Retinal pigment epithelial cell (primary cell): Measurements from ENCODE around the gene TMEM131L.
A peak's percentile ranks its signal among the peaks of the same experiment; 100 is the strongest.

Experiments used
- DNase-seq: peaks from one replicate; pipeline ENCODE4 v3.0.0-alpha.2; 2010; ENCODE audit warnings: low read depth
- H3K4me3 ChIP-seq: 2 replicates; pipeline ENCODE4 v1.5.1; 2011; ENCODE audit warnings: mild to moderate bottlenecking, low read length, control low read depth, moderate library complexity
- TF ChIP-seq, protein P1 (sequence below): conservative IDR thresholded peaks from 2 replicates; pipeline ENCODE4 v1.5.1; 2011; ENCODE audit warnings: low read depth, low read length, control low read depth, inconsistent platforms

The TMEM131L gene

DNA sequence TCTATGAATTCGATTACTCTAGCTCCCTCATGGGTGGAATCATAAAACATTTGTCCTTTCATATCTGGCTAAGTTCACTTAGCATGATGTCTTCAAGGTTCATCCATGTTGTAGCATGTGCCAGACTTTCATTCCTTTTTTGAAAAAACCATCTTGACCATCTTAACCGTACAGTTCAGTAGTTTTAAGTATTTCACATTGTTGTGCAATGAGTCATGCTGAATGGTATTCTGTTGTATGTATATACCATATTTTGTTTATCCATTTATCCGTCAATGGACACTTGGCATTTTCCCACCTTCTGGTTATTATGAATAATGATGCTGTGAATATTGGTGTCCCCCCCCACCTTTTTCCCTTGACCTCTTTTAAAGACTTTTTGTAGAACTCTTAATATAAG, 145.5 kb downstream of the TMEM131L start:
- TF ChIP-seq, protein P1, sequence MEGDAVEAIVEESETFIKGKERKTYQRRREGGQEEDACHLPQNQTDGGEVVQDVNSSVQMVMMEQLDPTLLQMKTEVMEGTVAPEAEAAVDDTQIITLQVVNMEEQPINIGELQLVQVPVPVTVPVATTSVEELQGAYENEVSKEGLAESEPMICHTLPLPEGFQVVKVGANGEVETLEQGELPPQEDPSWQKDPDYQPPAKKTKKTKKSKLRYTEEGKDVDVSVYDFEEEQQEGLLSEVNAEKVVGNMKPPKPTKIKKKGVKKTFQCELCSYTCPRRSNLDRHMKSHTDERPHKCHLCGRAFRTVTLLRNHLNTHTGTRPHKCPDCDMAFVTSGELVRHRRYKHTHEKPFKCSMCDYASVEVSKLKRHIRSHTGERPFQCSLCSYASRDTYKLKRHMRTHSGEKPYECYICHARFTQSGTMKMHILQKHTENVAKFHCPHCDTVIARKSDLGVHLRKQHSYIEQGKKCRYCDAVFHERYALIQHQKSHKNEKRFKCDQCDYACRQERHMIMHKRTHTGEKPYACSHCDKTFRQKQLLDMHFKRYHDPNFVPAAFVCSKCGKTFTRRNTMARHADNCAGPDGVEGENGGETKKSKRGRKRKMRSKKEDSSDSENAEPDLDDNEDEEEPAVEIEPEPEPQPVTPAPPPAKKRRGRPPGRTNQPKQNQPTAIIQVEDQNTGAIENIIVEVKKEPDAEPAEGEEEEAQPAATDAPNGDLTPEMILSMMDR: no peak
- no peak overlapping the region for H3K4me3 ChIP-seq
- DNase-seq: peak; percentile 30

GRCh38 chr4:153612878-153613277, 146.7 kb downstream of the TMEM131L start:
- DNase-seq: no peak
- no peak overlapping the region for H3K4me3 ChIP-seq
- TF ChIP-seq, protein P1: no peak

- TF ChIP-seq, protein P1: no peak
- H3K4me3 ChIP-seq: no peak overlapping the region
- DNase-seq: no peak
These were observed 149.9 kb downstream of the TMEM131L start for GRCh38 chr4:153616006-153616555.

GRCh38 chr4:153618833-153619232, 152.7 kb downstream of the TMEM131L start:
- no peak overlapping the region for H3K4me3 ChIP-seq
- TF ChIP-seq, protein P1: no peak

DNA sequence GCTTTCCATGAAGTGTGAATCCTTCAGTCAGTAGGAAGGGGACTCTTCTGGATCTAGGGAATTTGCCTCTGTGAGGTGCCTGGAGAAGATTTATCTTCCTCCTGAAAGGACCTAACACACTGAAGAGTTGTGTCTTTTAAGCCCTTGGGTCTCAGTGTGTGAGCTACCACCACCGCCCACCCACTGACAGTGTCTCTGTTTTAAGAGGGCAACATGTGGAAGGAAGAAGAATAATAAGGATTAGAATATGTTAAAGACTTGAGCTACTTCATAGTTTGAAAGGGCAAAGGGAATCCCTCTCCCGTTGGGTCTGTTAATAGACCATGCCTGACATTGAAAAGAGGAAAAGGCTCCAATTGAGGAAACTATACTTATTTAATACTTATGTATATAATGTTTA, 153.7 kb downstream of the TMEM131L start:
- TF ChIP-seq, protein P1: no peak
- H3K4me3 ChIP-seq: no peak overlapping the region
- no peak for DNase-seq

More at GRCh38 chr4:153618833-153619232, 152.7 kb downstream of the TMEM131L start:
- DNase-seq: no peak

GRCh38 chr4:153620352-153620751, 154.2 kb downstream of the TMEM131L start:
- TF ChIP-seq, protein P1: no peak
- no peak overlapping the region for H3K4me3 ChIP-seq
- DNase-seq: no peak

DNA sequence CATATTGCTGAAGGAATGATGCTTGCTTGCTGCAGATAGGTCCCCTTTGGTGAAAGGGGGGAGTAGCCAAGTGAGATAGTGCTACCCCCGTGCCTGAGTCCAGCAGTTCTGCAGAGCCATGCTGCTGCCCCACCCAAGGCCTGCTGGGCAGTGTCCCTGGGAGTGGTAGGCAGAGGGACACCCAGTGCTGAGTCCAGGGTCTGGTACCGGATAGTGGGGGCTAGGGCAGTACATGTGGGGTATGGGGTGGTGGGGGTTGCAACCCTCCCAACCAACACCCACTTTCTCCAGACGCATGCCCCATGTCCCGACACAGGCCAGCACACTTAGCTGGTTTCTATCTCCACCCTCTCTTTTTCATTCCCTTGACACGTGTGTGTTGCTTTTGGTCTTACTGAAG, 155.9 kb downstream of the TMEM131L start:
- H3K4me3 ChIP-seq: no peak overlapping the region
- TF ChIP-seq, protein P1: no peak
- no peak for DNase-seq
